ENCODE data around the gene DUOXA1.

DNA sequence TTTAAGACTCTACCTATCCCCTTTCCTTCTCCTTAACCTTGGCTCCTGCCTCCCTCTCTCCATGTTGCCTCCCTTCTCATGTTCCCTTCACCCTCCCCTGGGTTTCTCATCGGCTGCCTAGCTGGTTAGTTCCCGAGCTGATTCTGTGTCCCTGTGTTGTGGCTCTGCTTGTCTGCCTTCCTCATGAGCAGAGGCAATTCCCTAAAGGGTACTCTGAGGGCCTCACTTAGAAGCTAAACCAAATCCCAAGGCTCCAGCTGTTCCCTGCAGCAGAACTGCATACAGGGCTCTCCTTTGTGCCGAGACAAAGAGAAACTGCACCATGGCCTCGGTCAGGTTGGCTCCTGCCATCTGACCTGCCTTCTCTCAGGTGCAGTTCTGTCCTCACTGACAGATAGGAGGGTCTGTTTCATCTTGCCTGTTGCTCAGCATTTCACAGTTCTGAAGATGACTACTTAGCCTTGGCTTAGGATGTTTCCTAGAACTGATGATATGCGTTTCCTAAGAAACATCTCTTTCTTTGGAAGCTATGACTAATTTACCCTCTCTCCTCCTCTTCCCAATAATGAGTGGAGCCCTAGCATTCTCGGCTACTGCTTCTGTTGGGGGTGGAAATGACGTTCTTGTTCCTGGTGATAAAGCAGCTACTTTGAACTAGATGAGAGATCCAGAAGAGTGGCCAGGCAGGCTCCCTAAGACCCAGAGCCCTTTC lies 27.2 kb upstream of the DUOXA1 start:
- TF ChIP-seq POLR2A (IDR thresholded peaks at IDR 0.05; ENCODE audit: low read length) (no peak), GATA1 (IDR thresholded peaks at IDR 0.05; ENCODE audit: low read depth, low read length) (no peak)
